Tibial nerve (tissue), 4 donors: ENCODE measurements around the gene SYPL1. TPM values are rescaled to one million over a fixed set of nuclear protein-coding genes. Genes with fewer than 3 reads are reported as not detected.
A peak's percentile ranks its signal among the peaks of the same experiment; 100 is the strongest.
"Not testable (repeated sequence)": the region's sequence is repeated elsewhere in the genome, so short reads cannot be mapped to it uniquely, and the experiment has no call there.

Experiments
- DNase-seq, 2 donors: peaks; one replicate each; pipeline ENCODE4 v3.0.0-alpha.2; 2019; ENCODE audit warnings: low spot score in 2 of 2
- H3K27ac ChIP-seq, 4 donors: fragments of 200-600 bp; sonication (generic) in 3 of 4; one replicate each; pipeline ENCODE4 v1.5.1; 2017 to 2019; ENCODE audit warnings: mild to moderate bottlenecking in 1 of 4
- H3K27me3 ChIP-seq, 2 donors: fragments of 200-600 bp; sonication (generic) in 1 of 2; one replicate each; pipeline versions ENCODE4 v1.5.1 to v1.6.0; 2017 to 2019
- H3K36me3 ChIP-seq, 3 donors: fragments of 200-600 bp; sonication (generic); one replicate each; pipeline ENCODE4 v1.5.1; 2018 to 2019
- H3K4me1 ChIP-seq, 4 donors: fragments of 200-600 bp; sonication (generic) in 3 of 4; one replicate each; pipeline ENCODE4 v1.5.1; 2017 to 2019
- H3K4me3 ChIP-seq, 4 donors: fragments of 200-600 bp; sonication (generic) in 3 of 4; one replicate each; pipeline ENCODE4 v1.5.1; 2017 to 2019; ENCODE audit warnings: mild to moderate bottlenecking in 1 of 4, moderate library complexity in 1 of 4
- H3K9me3 ChIP-seq, 4 donors: fragments of 200-600 bp; sonication (generic) in 3 of 4; one replicate each; pipeline ENCODE4 v1.5.1; 2017 to 2019
- EP300 ChIP-seq, 2 donors: sonication (generic); formaldehyde crosslinking; IDR thresholded peaks; one replicate each; pipeline ENCODE4 v1.6.1; 2017; ENCODE audit warnings: antibody characterized with exemption in 2 of 2, mild to moderate bottlenecking in 1 of 2
- POLR2A ChIP-seq, 2 donors: fragments of 450-650 bp; IDR thresholded peaks; one replicate each; pipeline ENCODE4 v1.6.1; 2017; ENCODE audit warnings: antibody characterized with exemption in 2 of 2, mild to moderate bottlenecking in 2 of 2, moderate library complexity in 2 of 2
- WGBS, 2 donors: methylation state at CpG; one replicate each; pipeline ENCODE4 v1.1.5; 2018; 5-methylcytosine and 5-hydroxymethylcytosine counted together
- total RNA-seq, 4 donors: library from RNA; depleted of rRNA; stranded (reverse); fragments of >200 nt; gene quantifications; one replicate each; pipeline ENCODE4 v1.1.0, GENCODE V29; 2016
- TF ChIP-seq, protein P1 (sequence below), 5 experiments: fragments of 200-600 bp in 3 of 5; fragments of 450-650 bp in 2 of 5; sonication (generic) in 3 of 5; IDR thresholded peaks; one replicate each; pipeline ENCODE4 v1.5.1; 2016 to 2019; ENCODE audit warnings: antibody characterized with exemption in 5 of 5, mild to moderate bottlenecking in 3 of 5, moderate library complexity in 2 of 5

Gene SYPL1
- total RNA-seq, 4 donors from 2014 or later = 69.6 to 79.5 (median 71.5) TPM

DNA sequence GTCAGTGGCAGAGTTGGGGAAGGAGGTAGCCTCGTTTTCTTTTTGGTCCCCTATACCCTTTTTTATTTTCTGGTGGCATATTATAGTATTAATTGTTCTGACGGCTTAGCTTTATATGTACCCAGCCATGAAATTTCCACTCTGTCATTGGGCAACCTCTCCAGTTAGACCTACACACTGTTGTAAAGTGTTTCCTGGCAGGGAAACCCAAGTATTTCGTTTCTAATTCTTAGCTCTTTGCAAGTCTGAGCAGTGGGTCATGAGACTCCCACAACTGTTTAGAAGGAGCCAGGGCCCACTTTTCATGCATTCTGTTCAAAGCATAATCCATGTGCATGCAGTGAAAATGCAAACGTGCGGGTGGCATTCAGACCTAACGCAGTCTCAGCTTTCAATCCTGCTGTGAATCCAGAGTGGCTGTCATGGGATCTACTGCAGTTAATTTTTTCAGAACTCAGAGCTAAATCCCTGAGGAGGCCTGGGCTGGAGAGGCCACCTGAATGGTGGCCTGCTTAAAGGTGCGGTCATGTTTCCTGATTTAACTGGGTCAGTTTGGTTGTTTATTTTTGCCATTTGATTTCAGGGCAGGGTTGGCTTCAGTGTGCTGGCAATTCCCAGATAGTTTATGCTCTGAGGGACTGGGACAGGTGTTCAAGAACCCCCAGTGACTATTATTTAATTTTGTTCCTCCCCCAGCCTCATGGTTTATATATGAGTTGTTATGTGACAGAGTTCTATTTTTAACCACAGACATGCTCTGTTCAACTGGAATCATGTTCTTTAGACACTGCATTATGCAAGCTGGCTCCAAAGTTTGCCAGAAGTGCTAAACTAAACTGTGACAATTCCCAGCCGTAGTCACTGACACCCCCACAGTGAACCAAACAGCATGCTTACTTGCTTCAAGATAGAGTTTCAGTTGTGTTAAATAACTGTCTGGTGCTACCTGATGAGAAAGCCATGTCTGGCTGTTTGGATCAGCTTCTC is 27.4 kb upstream of the SYPL1 start:
- peaks cover 0 to 3% (median 1%) of the 10 kb centered on the region in 4 donors for H3K4me1 ChIP-seq
- H3K4me3 ChIP-seq = no peak overlapping the region
- H3K27ac ChIP-seq = peak overlapping the region in 1 of 4 donors; percentile 34
- no peaks in the 10 kb centered on the region for H3K27me3 ChIP-seq
- H3K9me3 ChIP-seq = no peaks in the 10 kb centered on the region
- 48 to 64% methylated on average over 8 of the region's 8 CpGs for WGBS, 2 donors
- DNase-seq = no peak
- no peaks in the 10 kb centered on the region for H3K36me3 ChIP-seq
- TF ChIP-seq POLR2A (IDR thresholded peaks at IDR 0.05) = no peak
- TF ChIP-seq EP300 (IDR thresholded peaks at IDR 0.05) = no peak
- TF ChIP-seq, protein P1, sequence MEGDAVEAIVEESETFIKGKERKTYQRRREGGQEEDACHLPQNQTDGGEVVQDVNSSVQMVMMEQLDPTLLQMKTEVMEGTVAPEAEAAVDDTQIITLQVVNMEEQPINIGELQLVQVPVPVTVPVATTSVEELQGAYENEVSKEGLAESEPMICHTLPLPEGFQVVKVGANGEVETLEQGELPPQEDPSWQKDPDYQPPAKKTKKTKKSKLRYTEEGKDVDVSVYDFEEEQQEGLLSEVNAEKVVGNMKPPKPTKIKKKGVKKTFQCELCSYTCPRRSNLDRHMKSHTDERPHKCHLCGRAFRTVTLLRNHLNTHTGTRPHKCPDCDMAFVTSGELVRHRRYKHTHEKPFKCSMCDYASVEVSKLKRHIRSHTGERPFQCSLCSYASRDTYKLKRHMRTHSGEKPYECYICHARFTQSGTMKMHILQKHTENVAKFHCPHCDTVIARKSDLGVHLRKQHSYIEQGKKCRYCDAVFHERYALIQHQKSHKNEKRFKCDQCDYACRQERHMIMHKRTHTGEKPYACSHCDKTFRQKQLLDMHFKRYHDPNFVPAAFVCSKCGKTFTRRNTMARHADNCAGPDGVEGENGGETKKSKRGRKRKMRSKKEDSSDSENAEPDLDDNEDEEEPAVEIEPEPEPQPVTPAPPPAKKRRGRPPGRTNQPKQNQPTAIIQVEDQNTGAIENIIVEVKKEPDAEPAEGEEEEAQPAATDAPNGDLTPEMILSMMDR (IDR thresholded peaks at IDR 0.05) = no peak

DNA sequence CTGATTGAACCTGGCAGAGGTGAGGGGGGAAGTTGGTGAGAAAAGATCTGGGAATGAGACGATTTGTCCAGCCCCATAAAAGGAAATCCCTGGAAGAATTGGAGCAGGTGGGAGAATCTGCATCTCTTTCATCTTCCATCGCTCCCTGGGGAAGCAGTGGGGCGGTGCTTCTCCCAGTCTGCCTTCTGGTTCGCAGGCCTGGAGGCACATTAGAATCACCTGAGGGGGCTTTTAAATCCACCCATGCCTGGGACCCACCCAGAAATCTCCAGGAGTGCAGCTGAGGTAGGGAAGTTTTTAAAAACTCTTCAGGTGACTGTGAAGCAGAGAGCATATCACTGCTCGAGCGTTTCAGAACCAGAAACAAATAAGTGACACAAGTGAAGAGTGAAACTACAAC is 26.7 kb upstream of the SYPL1 start:
- Histone ChIP-seq H3K4me3 (no peak overlapping the region), H3K4me1 (peaks cover 0 to 3% (median 1%) of the 10 kb centered on the region in 4 donors), H3K27me3 (no peaks in the 10 kb centered on the region), H3K9me3 (no peaks in the 10 kb centered on the region), H3K27ac (no peak overlapping the region), H3K36me3 (no peaks in the 10 kb centered on the region)
- WGBS, 2 donors = 74 to 75% methylated on average over 6 of the region's 6 CpGs
- TF ChIP-seq POLR2A (IDR thresholded peaks at IDR 0.05) = no peak
- DNase-seq = no peak

DNA sequence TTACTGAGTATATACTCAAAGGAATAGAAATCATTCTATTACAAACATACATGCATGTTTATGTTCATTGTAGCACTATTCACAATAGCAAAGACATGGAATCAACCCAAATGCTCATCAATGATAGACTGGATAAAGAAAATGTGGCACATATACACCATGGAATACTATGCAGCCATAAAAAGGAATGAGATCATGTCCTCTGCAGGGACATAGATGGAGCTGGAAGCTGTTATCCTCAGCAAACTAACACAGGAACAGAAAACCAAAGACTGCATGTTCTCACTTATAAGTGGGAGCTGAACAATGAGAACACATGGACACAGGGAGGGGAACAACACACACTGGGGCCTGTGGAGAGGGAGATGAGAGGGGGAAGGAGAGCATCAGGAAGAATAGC is 26.1 kb upstream of the SYPL1 start:
- not testable (repeated sequence) for H3K27me3 ChIP-seq, H3K4me3 ChIP-seq, H3K36me3 ChIP-seq, H3K27ac ChIP-seq, H3K4me1 ChIP-seq, H3K9me3 ChIP-seq, DNase-seq

DNA sequence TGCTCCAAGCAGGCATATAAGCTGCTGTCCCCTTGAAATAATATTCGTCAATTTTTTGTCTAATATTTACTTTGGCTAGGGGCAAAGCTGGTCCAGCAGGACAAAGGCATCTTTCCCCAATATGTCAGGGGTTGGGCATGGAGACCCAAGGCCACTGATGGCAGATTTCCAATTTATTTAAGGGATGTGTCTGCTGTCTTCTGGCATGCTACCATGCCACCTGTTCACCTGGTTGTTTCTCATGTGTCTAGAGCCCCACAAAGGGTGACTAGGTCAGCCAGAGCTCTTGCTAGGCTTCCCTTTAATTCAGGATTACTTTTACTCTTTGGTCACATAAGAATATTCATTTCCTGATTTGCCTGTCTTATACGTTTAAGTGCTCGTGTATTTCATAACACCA is 22.1 kb upstream of the SYPL1 start:
- no peaks in the 10 kb centered on the region for H3K27me3 ChIP-seq
- H3K9me3 ChIP-seq = no peaks in the 10 kb centered on the region
- TF ChIP-seq EP300 (IDR thresholded peaks at IDR 0.05) (no peak), POLR2A (IDR thresholded peaks at IDR 0.05) (no peak)
- TF ChIP-seq, protein P1 (IDR thresholded peaks at IDR 0.05) = no peak
- H3K27ac ChIP-seq = no peak overlapping the region
- H3K36me3 ChIP-seq = no peaks in the 10 kb centered on the region
- no peak for DNase-seq
- WGBS, 2 donors = 72 to 80% methylated on average over 3 of the region's 3 CpGs
- H3K4me1 ChIP-seq = no peaks in the 10 kb centered on the region
- no peak overlapping the region for H3K4me3 ChIP-seq

DNA sequence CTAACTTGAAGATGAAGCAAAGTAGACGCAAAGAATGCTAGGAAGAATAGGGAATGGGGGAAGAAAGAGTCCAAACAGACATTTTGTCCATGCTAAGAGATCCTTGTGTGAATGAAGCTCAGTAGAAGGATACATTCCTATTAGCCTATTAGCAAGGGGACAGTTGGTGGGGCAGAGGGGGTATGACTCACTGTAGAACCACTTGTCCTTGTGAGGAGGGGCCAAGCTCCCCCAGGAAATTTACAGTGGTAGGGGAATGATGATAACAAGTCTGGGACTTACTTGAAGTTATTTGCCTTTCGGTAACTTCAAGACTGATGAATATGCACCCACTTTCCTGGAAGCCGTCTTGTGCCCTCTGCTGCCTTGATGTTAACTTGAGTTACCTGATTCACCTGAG is 17.2 kb upstream of the SYPL1 start:
- Histone ChIP-seq H3K4me1 (no peaks in the 10 kb centered on the region), H3K27me3 (no peaks in the 10 kb centered on the region), H3K9me3 (no peaks in the 10 kb centered on the region), H3K27ac (no peak overlapping the region), H3K4me3 (no peak overlapping the region), H3K36me3 (no peaks in the 10 kb centered on the region)
- 90 to 92% methylated on average over 3 of the region's 3 CpGs for WGBS, 2 donors
- TF ChIP-seq, protein P1 (IDR thresholded peaks at IDR 0.05) = no peak
- TF ChIP-seq POLR2A (IDR thresholded peaks at IDR 0.05) (no peak), EP300 (IDR thresholded peaks at IDR 0.05) (no peak)
- no peak for DNase-seq

DNA sequence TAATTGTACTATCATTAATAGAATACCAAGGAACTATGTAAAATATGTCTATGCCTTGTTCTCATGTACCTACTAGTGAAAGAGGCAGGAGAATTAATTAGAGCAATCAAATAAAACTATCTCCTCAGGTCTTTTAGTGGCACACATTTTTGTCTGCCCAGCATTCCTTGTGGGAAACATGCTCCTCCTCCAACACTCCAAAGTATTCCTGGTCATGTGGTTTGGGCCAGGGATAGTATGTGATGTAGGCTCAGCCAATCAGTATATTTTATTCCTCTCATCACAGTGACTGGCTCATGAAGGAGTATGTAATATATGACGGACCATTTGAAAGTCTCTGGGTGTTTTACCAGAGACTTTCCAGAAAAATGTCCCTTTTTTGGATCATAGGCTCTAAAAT is 16.7 kb upstream of the SYPL1 start:
- 90 to 96% methylated on average over 1 of the region's 1 CpG for WGBS, 2 donors
- H3K27ac ChIP-seq = no peak overlapping the region
- no peaks in the 10 kb centered on the region for H3K4me1 ChIP-seq
- TF ChIP-seq, protein P1 (IDR thresholded peaks at IDR 0.05) = no peak
- no peak for TF ChIP-seq POLR2A (IDR thresholded peaks at IDR 0.05)
- TF ChIP-seq EP300 (IDR thresholded peaks at IDR 0.05) = no peak
- H3K36me3 ChIP-seq = no peaks in the 10 kb centered on the region
- no peaks in the 10 kb centered on the region for H3K9me3 ChIP-seq
- DNase-seq = no peak
- H3K4me3 ChIP-seq = no peak overlapping the region
- no peaks in the 10 kb centered on the region for H3K27me3 ChIP-seq
